Neural cell (in vitro differentiated cells): ENCODE measurements around the gene CACNB2. TPM values are rescaled to one million over a fixed set of nuclear protein-coding genes. Genes with fewer than 3 reads are reported as not detected.

ENCODE experiments used
- H2AFZ ChIP-seq: fragments of 200-600, 300-800 bp; sonication (generic), shearing (Covaris generic); 2 replicates; pipeline ENCODE4 v1.6.0; 2014; ENCODE audit warnings: low read depth, mild to moderate bottlenecking, antibody characterized with exemption, low read length, moderate library complexity
- H3F3A ChIP-seq: fragments of 200-600 bp; shearing (Covaris generic); 2 replicates; pipeline ENCODE4 v1.6.1; 2016; ENCODE audit warnings: mild to moderate bottlenecking, moderate library complexity, mixed read lengths, antibody characterized with exemption, low read length; ENCODE audit not compliant: insufficient read depth, poor library complexity, severe bottlenecking
- H3K27ac ChIP-seq: fragments of 200-600, 300-800 bp; sonication (generic), shearing (Covaris generic); 2 replicates; pipeline ENCODE4 v1.5.1; 2014; ENCODE audit warnings: mild to moderate bottlenecking, low read length, moderate library complexity
- H3K27me3 ChIP-seq: fragments of 300-800, 200-600 bp; sonication (generic), shearing (Covaris generic); 2 replicates; pipeline ENCODE4 v1.6.0; 2014; ENCODE audit warnings: mild to moderate bottlenecking, low read depth, low read length, moderate library complexity; ENCODE audit not compliant: insufficient read depth
- H3K36me3 ChIP-seq: fragments of 300-800, 200-600 bp; sonication (generic), shearing (Covaris generic); 2 replicates; pipeline ENCODE4 v1.5.1; 2014; ENCODE audit warnings: mild to moderate bottlenecking, antibody characterized with exemption, low read length, moderate library complexity; ENCODE audit not compliant: insufficient read depth
- H3K4me2 ChIP-seq: fragments of 300-800, 200-600 bp; sonication (generic), shearing (Covaris generic); 2 replicates; pipeline ENCODE4 v1.6.0; 2014; ENCODE audit warnings: mild to moderate bottlenecking, low read length
- H3K4me3 ChIP-seq: fragments of 300-800, 200-600 bp; sonication (generic), shearing (Covaris generic); 2 replicates; pipeline ENCODE4 v1.5.1; 2014; ENCODE audit warnings: mild to moderate bottlenecking, low read length, moderate library complexity
- H3K79me2 ChIP-seq: fragments of 200-600 bp; shearing (Covaris generic); replicated peaks from 2 replicates; pipeline ENCODE4 v1.6.0; 2014; ENCODE audit warnings: mild to moderate bottlenecking, low read length, moderate library complexity; ENCODE audit not compliant: insufficient read depth
- H3K9ac ChIP-seq: fragments of 300-800, 200-600 bp; sonication (generic), shearing (Covaris generic); 2 replicates; pipeline ENCODE4 v1.6.1; 2016; ENCODE audit warnings: mild to moderate bottlenecking, low read length, mixed read lengths
- H3K9me2 ChIP-seq: fragments of 200-600 bp; shearing (Covaris generic); 2 replicates; pipeline ENCODE4 v1.6.1; 2016; ENCODE audit warnings: mild to moderate bottlenecking, low read length, mixed read lengths; ENCODE audit not compliant: insufficient read depth
- H3K9me3 ChIP-seq: fragments of 200-600, 300-800 bp; sonication (generic), shearing (Covaris generic); 2 replicates; pipeline ENCODE4 v1.6.1; 2016; ENCODE audit warnings: mild to moderate bottlenecking, mixed run types, low read length, moderate library complexity, mixed read lengths
- H4K20me1 ChIP-seq: fragments of 200-600 bp; shearing (Covaris generic); 2 replicates; pipeline ENCODE4 v1.6.1; 2016; ENCODE audit warnings: mild to moderate bottlenecking, mixed run types; ENCODE audit not compliant: insufficient read depth
- EP300 ChIP-seq: fragments of 450-650 bp; conservative IDR thresholded peaks from 2 replicates; pipeline ENCODE4 v1.6.1; 2014; ENCODE audit warnings: antibody characterized with exemption, mild to moderate bottlenecking, moderate library complexity; ENCODE audit not compliant: poor library complexity, severe bottlenecking
- EZH2 ChIP-seq: fragments of 200-600, 300-800 bp; shearing (Covaris generic), sonication (generic); IDR thresholded peaks from 2 replicates; pipeline ENCODE4 v1.6.1; 2014; ENCODE audit warnings: antibody characterized with exemption, low read length, borderline replicate concordance, mild to moderate bottlenecking; ENCODE audit not compliant: insufficient read depth, poor library complexity, severe bottlenecking
- MXI1 ChIP-seq: fragments of 450-650 bp; conservative IDR thresholded peaks from 2 replicates; pipeline ENCODE4 v1.6.1; 2014; ENCODE audit warnings: antibody characterized with exemption, mild to moderate bottlenecking; ENCODE audit not compliant: poor library complexity, severe bottlenecking
- POLR2AphosphoS5 ChIP-seq: IDR thresholded peaks from 2 replicates; pipeline ENCODE4 v1.6.1; 2012
- RAD21 ChIP-seq: fragments of 450-650 bp; conservative IDR thresholded peaks from 2 replicates; pipeline ENCODE4 v1.6.1; 2014; ENCODE audit warnings: antibody characterized with exemption, mild to moderate bottlenecking, moderate library complexity
- SMC3 ChIP-seq: fragments of 450-650 bp; conservative IDR thresholded peaks from 2 replicates; pipeline ENCODE4 v1.6.1; 2014; ENCODE audit warnings: antibody characterized with exemption, mild to moderate bottlenecking, moderate library complexity; ENCODE audit not compliant: poor library complexity
- TAF1 ChIP-seq: IDR thresholded peaks from 2 replicates; pipeline ENCODE4 v1.6.1; 2012; ENCODE audit warnings: low read depth
- polyA plus RNA-seq: library from polyadenylated mRNA; depleted of rRNA; stranded (reverse); fragments of >200 nt; gene quantifications from 2 replicates; pipeline ENCODE4 v1.2.3, GENCODE V29; 2014
- TF ChIP-seq, protein P1 (sequence below): fragments of 450-650 bp; IDR thresholded peaks from 2 replicates; pipeline ENCODE4 v1.5.1; 2014; ENCODE audit warnings: antibody characterized with exemption, mild to moderate bottlenecking, moderate library complexity; ENCODE audit not compliant: poor library complexity, severe bottlenecking
- TF ChIP-seq, protein P2 (sequence below): IDR thresholded peaks from 2 replicates; pipeline ENCODE4 v1.6.1; 2012; ENCODE audit warnings: borderline replicate concordance

CACNB2 gene
- polyA plus RNA-seq, 1 donor from 2014 or later = 14.3 TPM

DNA sequence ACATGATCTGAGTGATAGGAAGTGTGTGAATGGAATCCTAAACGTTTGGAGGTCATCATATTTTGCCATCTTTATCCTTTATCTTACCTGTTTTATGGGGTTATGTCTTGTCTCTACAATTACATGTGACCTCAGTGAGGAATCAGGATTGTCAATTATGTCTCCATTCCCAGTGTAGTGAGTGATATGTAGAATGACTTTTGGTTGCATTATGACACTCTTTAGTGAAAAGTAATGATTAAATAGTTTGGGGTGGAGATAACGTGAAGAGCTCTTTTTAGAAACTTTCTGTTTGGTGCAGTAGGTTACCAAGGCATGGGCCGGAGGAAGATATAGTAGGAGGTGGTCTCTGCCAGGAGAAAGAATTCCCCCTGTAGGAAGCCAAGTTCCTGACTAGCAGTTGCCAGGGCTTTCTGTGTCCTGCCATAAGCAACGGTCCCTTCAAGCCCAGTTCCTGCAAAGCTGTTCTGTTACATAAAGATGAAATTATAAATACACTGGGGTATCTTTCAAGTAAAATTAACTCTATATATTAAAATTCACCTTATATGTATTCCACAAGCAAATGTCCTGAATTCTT is 282.9 kb downstream of the CACNB2 start:
- H3K9me2 ChIP-seq = no peaks in the 10 kb centered on the region
- no peaks in the 10 kb centered on the region for H3K9me3 ChIP-seq
- no peak overlapping the region for H3K4me2 ChIP-seq
- H2AFZ ChIP-seq = no peak overlapping the region
- no peaks in the 10 kb centered on the region for H3K27me3 ChIP-seq
- H3K36me3 ChIP-seq = no peaks in the 10 kb centered on the region
- TF ChIP-seq SMC3 (no peak), RAD21 (no peak), EZH2 (no peak)
- no peak overlapping the region for H3K27ac ChIP-seq
- H3F3A ChIP-seq = no peaks in the 10 kb centered on the region
- H3K9ac ChIP-seq = no peak overlapping the region
- no peaks in the 10 kb centered on the region for H4K20me1 ChIP-seq
- H3K79me2 ChIP-seq = no peaks in the 10 kb centered on the region
- H3K4me3 ChIP-seq = no peak overlapping the region

DNA sequence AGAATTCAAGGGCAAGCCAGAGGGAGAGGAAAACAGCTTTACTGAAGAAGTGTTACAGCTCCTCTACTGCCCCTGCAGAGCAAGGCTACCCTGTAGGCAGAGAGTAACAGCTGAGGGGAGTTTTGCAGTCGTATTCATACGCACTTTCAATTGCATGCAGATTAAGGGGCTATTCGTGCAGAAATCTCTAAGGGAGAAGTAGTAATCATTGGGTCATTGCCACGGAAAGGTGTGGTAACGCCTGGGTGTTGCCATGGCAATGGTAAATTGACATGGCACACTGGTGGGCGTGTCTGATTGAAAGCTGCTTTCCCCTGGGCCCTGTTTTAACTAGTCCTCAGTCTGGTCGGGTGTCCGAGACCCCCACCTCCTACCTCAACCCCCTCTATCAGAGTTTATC is 284.0 kb downstream of the CACNB2 start:
- Histone ChIP-seq H3K9ac (no peak overlapping the region), H4K20me1 (no peaks in the 10 kb centered on the region), H3K27ac (no peak overlapping the region), H3K4me2 (no peak overlapping the region), H3K36me3 (no peaks in the 10 kb centered on the region), H3K79me2 (no peaks in the 10 kb centered on the region), H3K4me3 (no peak overlapping the region), H3K9me3 (no peaks in the 10 kb centered on the region), H3K9me2 (no peaks in the 10 kb centered on the region), H3K27me3 (no peaks in the 10 kb centered on the region), H3F3A (no peaks in the 10 kb centered on the region), H2AFZ (no peak overlapping the region)
- TF ChIP-seq EZH2 = no peak
- no peak for TF ChIP-seq MXI1
- TF ChIP-seq, protein P1, sequence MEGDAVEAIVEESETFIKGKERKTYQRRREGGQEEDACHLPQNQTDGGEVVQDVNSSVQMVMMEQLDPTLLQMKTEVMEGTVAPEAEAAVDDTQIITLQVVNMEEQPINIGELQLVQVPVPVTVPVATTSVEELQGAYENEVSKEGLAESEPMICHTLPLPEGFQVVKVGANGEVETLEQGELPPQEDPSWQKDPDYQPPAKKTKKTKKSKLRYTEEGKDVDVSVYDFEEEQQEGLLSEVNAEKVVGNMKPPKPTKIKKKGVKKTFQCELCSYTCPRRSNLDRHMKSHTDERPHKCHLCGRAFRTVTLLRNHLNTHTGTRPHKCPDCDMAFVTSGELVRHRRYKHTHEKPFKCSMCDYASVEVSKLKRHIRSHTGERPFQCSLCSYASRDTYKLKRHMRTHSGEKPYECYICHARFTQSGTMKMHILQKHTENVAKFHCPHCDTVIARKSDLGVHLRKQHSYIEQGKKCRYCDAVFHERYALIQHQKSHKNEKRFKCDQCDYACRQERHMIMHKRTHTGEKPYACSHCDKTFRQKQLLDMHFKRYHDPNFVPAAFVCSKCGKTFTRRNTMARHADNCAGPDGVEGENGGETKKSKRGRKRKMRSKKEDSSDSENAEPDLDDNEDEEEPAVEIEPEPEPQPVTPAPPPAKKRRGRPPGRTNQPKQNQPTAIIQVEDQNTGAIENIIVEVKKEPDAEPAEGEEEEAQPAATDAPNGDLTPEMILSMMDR = no peak
- no peak for TF ChIP-seq EP300
- no peak for TF ChIP-seq RAD21
- TF ChIP-seq TAF1 = no peak
- no peak for TF ChIP-seq POLR2AphosphoS5
- TF ChIP-seq, protein P2, sequence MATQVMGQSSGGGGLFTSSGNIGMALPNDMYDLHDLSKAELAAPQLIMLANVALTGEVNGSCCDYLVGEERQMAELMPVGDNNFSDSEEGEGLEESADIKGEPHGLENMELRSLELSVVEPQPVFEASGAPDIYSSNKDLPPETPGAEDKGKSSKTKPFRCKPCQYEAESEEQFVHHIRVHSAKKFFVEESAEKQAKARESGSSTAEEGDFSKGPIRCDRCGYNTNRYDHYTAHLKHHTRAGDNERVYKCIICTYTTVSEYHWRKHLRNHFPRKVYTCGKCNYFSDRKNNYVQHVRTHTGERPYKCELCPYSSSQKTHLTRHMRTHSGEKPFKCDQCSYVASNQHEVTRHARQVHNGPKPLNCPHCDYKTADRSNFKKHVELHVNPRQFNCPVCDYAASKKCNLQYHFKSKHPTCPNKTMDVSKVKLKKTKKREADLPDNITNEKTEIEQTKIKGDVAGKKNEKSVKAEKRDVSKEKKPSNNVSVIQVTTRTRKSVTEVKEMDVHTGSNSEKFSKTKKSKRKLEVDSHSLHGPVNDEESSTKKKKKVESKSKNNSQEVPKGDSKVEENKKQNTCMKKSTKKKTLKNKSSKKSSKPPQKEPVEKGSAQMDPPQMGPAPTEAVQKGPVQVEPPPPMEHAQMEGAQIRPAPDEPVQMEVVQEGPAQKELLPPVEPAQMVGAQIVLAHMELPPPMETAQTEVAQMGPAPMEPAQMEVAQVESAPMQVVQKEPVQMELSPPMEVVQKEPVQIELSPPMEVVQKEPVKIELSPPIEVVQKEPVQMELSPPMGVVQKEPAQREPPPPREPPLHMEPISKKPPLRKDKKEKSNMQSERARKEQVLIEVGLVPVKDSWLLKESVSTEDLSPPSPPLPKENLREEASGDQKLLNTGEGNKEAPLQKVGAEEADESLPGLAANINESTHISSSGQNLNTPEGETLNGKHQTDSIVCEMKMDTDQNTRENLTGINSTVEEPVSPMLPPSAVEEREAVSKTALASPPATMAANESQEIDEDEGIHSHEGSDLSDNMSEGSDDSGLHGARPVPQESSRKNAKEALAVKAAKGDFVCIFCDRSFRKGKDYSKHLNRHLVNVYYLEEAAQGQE = no peak
- TF ChIP-seq SMC3 = no peak
